22Rv1 (cell line): ENCODE results near the gene CDKN3.

Experiments
- ZFX ChIP-seq: fragments of 450-650 bp; IDR thresholded peaks from 2 replicates; pipeline ENCODE4 v1.6.1; 2017; ENCODE audit warnings: antibody characterized with exemption, borderline replicate concordance
- TF ChIP-seq, protein P1 (sequence below): fragments of 450-650 bp; IDR thresholded peaks from 2 replicates; pipeline ENCODE4 v1.5.1; 2017; ENCODE audit warnings: mild to moderate bottlenecking

GRCh38 chr14:54348001-54348611, 48.7 kb upstream of the CDKN3 start:
- TF ChIP-seq, protein P1, sequence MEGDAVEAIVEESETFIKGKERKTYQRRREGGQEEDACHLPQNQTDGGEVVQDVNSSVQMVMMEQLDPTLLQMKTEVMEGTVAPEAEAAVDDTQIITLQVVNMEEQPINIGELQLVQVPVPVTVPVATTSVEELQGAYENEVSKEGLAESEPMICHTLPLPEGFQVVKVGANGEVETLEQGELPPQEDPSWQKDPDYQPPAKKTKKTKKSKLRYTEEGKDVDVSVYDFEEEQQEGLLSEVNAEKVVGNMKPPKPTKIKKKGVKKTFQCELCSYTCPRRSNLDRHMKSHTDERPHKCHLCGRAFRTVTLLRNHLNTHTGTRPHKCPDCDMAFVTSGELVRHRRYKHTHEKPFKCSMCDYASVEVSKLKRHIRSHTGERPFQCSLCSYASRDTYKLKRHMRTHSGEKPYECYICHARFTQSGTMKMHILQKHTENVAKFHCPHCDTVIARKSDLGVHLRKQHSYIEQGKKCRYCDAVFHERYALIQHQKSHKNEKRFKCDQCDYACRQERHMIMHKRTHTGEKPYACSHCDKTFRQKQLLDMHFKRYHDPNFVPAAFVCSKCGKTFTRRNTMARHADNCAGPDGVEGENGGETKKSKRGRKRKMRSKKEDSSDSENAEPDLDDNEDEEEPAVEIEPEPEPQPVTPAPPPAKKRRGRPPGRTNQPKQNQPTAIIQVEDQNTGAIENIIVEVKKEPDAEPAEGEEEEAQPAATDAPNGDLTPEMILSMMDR: peak; percentile 78
- no peak for TF ChIP-seq ZFX
